HUES6 (cell line): Measurements from ENCODE around the gene CD164L2.

ENCODE experiments used
- H3K27ac ChIP-seq: 2 replicates; pipeline ENCODE4 v1.7.0; 2013; ENCODE audit warnings: low read depth, mild to moderate bottlenecking, low read length, inconsistent platforms
- H3K27me3 ChIP-seq: 2 replicates; pipeline ENCODE4 v1.6.1; 2013; ENCODE audit warnings: low read length; ENCODE audit not compliant: control insufficient read depth, insufficient read depth
- H3K36me3 ChIP-seq: 2 replicates; pipeline ENCODE4 v1.6.1; 2013; ENCODE audit warnings: low read length; ENCODE audit not compliant: control insufficient read depth, insufficient read depth
- H3K4me1 ChIP-seq: 2 replicates; pipeline ENCODE4 v1.6.1; 2013; ENCODE audit warnings: low read length; ENCODE audit not compliant: control insufficient read depth, insufficient read depth
- H3K4me3 ChIP-seq: 2 replicates; pipeline ENCODE4 v1.5.1; 2013; ENCODE audit warnings: low read depth, low read length
- H3K9ac ChIP-seq: one replicate; pipeline ENCODE4 v1.6.1; 2013; ENCODE audit warnings: mild to moderate bottlenecking, low read length
- H3K9me3 ChIP-seq: 2 replicates; pipeline ENCODE4 v1.6.1; 2013; ENCODE audit warnings: low read depth, low read length; ENCODE audit not compliant: control insufficient read depth, insufficient read depth

Gene CD164L2

GRCh38 chr1:27368869-27369582 lies 14.1 kb downstream of the CD164L2 start:
- Histone ChIP-seq H3K9me3 (no peaks in the 10 kb centered on the region), H3K27me3 (no peaks in the 10 kb centered on the region), H3K27ac (no peak overlapping the region), H3K36me3 (no peaks in the 10 kb centered on the region), H3K4me3 (no peak overlapping the region), H3K4me1 (peaks cover 22% of the 10 kb centered on the region), H3K9ac (no peak overlapping the region)

- H3K36me3 ChIP-seq, result no peaks in the 10 kb centered on the region
- peak overlapping the region; percentile 68 for H3K4me3 ChIP-seq
- H3K9ac ChIP-seq, result peak overlapping the region; percentile 60
- peaks cover 3% of the 10 kb centered on the region; the same call in 1 of the 2 replicates for H3K27me3 ChIP-seq
- no peak overlapping the region for H3K27ac ChIP-seq
- H3K9me3 ChIP-seq, result no peaks in the 10 kb centered on the region
- H3K4me1 ChIP-seq, result peaks cover 22% of the 10 kb centered on the region
These were observed 15.9 kb downstream of the CD164L2 start for GRCh38 chr1:27367160-27367650.

GRCh38 chr1:27366411-27367159 lies 16.5 kb downstream of the CD164L2 start, which contains the start of gene MAP3K6:
TSS of gene MAP3K6 (minus strand) at chr1:27366961. CDS start at chr1:27366597, 364 bp downstream.
- Histone ChIP-seq H3K27me3 (peaks cover 9% of the 10 kb centered on the region), H3K36me3 (no peaks in the 10 kb centered on the region), H3K9ac (peak within 1 kb of the TSS; percentile 60), H3K9me3 (no peaks in the 10 kb centered on the region), H3K4me3 (peak within 1 kb of the TSS; percentile 68), H3K27ac (peak within 1 kb of the TSS; percentile 18; the same call in 1 of the 2 replicates), H3K4me1 (peaks cover 22% of the 10 kb centered on the region)

- peak overlapping the region; percentile 68 for H3K4me3 ChIP-seq
- no peak overlapping the region for H3K27ac ChIP-seq
- H3K27me3 ChIP-seq, result peaks cover 14% of the 10 kb centered on the region
- H3K9me3 ChIP-seq, result no peaks in the 10 kb centered on the region
- H3K36me3 ChIP-seq, result no peaks in the 10 kb centered on the region
- H3K4me1 ChIP-seq, result peaks cover 24% of the 10 kb centered on the region
- H3K9ac ChIP-seq, result peak overlapping the region; percentile 60
These were observed 17.1 kb downstream of the CD164L2 start for GRCh38 chr1:27366113-27366410.

- H3K27me3 ChIP-seq, result peaks cover 20% of the 10 kb centered on the region
- no peaks in the 10 kb centered on the region for H3K36me3 ChIP-seq
- no peaks in the 10 kb centered on the region for H3K9me3 ChIP-seq
- no peak overlapping the region for H3K9ac ChIP-seq
- H3K27ac ChIP-seq, result no peak overlapping the region
- peaks cover 27% of the 10 kb centered on the region for H3K4me1 ChIP-seq
- H3K4me3 ChIP-seq, result peak overlapping the region; percentile 68
These were observed 17.6 kb downstream of the CD164L2 start for GRCh38 chr1:27365372-27366112.

GRCh38 chr1:27364696-27365371 lies 18.3 kb downstream of the CD164L2 start:
- H3K9me3 ChIP-seq, result no peaks in the 10 kb centered on the region
- H3K9ac ChIP-seq, result no peak overlapping the region
- H3K4me1 ChIP-seq, result peaks cover 31% of the 10 kb centered on the region
- peak overlapping the region; percentile 36 for H3K4me3 ChIP-seq
- H3K27ac ChIP-seq, result no peak overlapping the region
- H3K27me3 ChIP-seq, result peaks cover 26% of the 10 kb centered on the region
- H3K36me3 ChIP-seq, result no peaks in the 10 kb centered on the region

GRCh38 chr1:27363766-27364695 lies 19.1 kb downstream of the CD164L2 start:
- Histone ChIP-seq H3K36me3 (no peaks in the 10 kb centered on the region), H3K4me3 (no peak overlapping the region), H3K27me3 (peaks cover 34% of the 10 kb centered on the region), H3K4me1 (peaks cover 35% of the 10 kb centered on the region), H3K27ac (no peak overlapping the region), H3K9me3 (no peaks in the 10 kb centered on the region), H3K9ac (no peak overlapping the region)

GRCh38 chr1:27361553-27361952 lies 21.6 kb downstream of the CD164L2 start:
- Histone ChIP-seq H3K4me1 (peaks cover 34% of the 10 kb centered on the region), H3K27me3 (peaks cover 50% of the 10 kb centered on the region), H3K36me3 (no peaks in the 10 kb centered on the region), H3K9ac (no peak overlapping the region), H3K27ac (no peak overlapping the region), H3K9me3 (no peaks in the 10 kb centered on the region), H3K4me3 (0 out of 2 replicates have a peak overlapping the region, but pooled peaks have one; percentile 85)

- Histone ChIP-seq H3K27ac (no peak overlapping the region), H3K9me3 (no peaks in the 10 kb centered on the region), H3K27me3 (peaks cover 50% of the 10 kb centered on the region), H3K4me3 (peak overlapping the region; percentile 85), H3K9ac (peak overlapping the region; percentile 20), H3K36me3 (no peaks in the 10 kb centered on the region), H3K4me1 (peaks cover 34% of the 10 kb centered on the region)
These were observed 22.1 kb downstream of the CD164L2 start for GRCh38 chr1:27361044-27361402.
